ENCODE data around the gene KCNQ4.

KCNQ4 gene

GRCh38 chr1:40797668-40798010 lies 14.1 kb downstream of the KCNQ4 start:
- no peak for DNase-seq

DNA sequence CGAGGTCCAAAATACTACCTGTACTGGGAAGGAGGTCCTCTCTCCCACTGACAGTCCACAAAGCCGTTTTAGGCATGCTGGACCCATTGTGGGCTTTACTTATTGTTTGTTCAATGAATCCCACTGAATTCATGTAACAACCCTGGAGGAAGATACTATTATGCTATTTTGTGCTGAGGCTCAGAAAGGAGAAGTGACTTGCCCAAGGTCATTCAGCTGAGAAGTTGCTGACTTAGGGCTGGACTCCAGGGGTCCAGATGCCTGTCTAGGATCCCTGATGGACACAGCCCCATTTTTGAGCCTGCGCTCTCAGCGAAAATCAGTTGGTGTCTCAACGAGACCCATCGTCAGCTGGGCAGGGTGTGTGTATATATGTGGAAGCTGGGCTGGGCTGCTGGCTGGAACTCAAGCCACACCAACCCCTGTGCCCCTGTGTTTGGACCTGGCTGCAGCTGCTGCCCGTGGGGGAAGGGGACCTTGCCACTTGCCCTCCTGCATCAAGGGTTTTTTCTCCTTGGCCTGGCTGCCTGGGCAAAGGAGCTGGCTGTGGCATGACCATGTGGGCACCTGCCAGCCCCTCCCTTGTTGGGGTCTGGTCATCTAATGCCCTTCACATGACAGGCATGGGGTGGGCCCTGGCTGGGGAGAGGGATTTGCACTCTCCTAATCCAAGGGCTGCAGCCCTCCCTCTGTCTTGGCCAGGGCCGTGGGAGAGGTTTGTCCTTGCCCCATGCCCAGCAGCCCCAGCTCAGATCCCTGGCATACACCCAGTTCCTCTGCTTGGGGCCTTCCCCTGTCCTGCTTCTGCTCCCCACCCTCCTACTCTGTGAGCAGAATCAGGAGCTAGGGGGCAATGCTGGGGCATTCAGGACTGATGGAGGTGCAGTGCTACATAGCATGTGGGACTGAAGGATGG lies 15.0 kb downstream of the KCNQ4 start:
- no peak for DNase-seq

DNA sequence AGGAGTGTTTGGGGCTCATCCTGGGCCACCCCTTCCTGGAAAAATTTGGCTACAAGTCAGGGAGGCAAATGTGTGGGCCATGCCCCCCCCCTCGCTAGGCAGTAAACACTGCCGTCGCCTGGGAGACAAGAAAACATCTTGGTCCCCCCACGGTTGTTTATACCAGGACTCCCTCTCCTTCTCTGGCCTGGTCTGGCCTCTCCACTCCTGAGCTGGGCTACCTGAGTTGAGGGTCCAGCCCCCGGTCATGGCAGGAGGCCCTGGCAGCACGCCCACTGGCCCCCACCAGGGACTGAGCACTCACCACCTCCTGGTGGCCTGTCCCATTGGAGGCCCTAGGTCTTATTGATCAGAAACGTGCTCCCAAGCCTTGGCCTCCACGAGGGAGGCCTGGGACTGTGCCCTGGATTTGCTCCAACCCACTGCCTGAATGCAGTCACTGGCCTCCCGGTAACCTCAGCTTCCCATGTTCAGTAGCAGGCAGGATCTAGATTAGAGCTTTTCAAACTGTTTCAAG lies 15.8 kb downstream of the KCNQ4 start:
- no peak for DNase-seq

DNA sequence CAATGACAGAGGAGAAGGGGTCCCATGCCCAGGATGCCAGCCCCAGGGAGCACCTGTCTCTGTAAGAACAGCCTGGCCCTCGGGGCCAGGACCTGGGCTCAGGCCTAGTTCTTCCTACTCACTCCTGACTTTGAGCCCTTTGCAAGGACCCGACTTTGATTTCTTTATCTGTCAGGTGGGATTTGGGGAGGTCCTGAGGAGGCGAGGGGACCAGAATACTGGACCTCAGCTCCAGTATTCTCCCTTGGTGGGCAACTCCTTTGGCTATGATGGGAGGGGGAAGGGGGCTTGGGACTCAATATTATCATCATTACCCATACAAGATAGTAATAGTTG lies 18.1 kb downstream of the KCNQ4 start:
- no peak for DNase-seq

GRCh38 chr1:40802078-40802741 lies 18.6 kb downstream of the KCNQ4 start:
- no peak for DNase-seq

- DNase-seq: no peak
Observed at GRCh38 chr1:40802742-40803113, 19.1 kb downstream of the KCNQ4 start.

- no peak for DNase-seq
Observed at GRCh38 chr1:40803447-40803846, 19.9 kb downstream of the KCNQ4 start.

- no peak for DNase-seq
Observed at GRCh38 chr1:40803902-40804301, 20.3 kb downstream of the KCNQ4 start.

- no peak for DNase-seq
Observed at GRCh38 chr1:40806240-40806639, 22.7 kb downstream of the KCNQ4 start.

GRCh38 chr1:40806731-40807695 lies 23.4 kb downstream of the KCNQ4 start:
- DNase-seq: no peak

DNA sequence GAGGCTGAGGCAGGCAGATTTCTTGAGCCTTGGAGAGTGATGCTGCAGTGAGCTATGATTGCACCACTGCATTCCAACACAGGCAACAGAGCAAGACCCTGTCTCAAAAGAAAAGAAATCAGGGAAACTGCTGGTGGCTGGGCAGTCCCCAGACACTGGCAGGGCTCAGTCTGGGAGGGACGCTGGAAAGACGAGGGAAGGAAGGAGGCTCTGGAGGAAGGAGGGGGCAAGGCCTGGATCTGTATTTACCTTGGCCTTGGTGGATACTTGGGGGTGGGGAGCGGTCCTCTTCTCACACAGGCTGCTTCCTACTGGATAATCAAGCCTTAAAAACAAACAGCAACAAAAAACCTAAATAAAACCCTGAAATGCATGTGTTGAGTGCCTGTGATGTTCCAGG lies 24.4 kb downstream of the KCNQ4 start:
- no peak for DNase-seq

DNA sequence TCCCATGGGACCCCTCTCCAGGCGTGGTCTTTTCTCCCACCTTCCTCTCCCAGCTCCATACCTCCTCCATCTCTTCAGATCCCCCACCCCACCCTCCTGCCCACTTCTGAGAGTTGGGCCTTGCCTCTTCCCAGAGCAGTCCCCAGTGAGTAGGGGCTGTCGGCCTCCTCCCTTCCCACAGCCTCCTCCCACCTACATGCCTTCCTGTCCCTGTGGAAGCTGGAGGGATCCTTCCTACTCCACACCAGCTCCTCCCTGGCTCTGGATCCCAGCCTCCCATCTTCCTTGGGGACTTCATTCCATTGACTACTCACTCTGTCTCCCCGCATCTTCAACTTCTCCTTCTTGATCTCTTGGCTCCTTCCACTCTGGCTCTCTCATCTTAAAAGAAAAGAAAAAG lies 24.9 kb downstream of the KCNQ4 start:
- no peak for DNase-seq

GRCh38 chr1:40808909-40809308 lies 25.3 kb downstream of the KCNQ4 start:
- no peak for DNase-seq

DNA sequence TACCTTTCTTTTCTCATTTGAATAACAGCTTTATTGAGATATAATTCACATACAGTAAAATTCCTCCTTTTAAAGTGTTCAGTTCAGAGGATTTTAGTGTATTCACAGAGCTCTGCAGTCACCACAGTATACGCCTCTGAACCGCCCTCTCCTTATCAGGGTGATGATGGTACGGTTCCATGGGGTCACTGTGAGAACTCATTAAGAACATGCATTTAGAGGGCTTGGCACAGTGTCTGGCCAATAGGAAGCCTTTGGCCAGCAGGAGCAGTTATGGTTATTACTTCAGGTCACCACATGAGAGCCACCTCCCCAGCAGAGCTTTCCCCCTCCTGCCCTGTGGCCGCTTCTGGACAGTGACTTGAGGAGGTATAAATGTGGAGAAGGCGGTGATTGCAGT lies 27.3 kb downstream of the KCNQ4 start:
- no peak for DNase-seq

DNA sequence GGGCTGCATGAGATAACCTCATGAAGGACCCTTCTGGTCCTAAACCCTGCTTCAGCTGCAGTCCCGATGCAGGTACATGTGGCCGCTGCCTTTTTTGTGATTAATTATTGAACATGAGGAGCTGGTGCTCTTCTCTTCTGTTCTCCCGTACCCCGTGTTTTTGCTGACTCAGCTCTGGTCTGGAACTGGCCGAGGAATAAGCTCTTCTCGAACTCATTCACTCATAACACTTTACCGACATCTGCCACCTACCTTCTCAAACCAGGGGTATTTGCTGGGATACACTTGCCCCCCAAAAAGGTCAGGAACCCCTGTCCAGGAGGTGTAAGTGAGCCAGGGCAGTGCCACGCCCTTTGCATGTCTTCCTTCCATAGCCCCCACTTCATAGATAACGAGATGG lies 31.8 kb downstream of the KCNQ4 start:
- no peak for DNase-seq

- no peak for DNase-seq
Observed at GRCh38 chr1:40817791-40818263, 34.2 kb downstream of the KCNQ4 start.

DNA sequence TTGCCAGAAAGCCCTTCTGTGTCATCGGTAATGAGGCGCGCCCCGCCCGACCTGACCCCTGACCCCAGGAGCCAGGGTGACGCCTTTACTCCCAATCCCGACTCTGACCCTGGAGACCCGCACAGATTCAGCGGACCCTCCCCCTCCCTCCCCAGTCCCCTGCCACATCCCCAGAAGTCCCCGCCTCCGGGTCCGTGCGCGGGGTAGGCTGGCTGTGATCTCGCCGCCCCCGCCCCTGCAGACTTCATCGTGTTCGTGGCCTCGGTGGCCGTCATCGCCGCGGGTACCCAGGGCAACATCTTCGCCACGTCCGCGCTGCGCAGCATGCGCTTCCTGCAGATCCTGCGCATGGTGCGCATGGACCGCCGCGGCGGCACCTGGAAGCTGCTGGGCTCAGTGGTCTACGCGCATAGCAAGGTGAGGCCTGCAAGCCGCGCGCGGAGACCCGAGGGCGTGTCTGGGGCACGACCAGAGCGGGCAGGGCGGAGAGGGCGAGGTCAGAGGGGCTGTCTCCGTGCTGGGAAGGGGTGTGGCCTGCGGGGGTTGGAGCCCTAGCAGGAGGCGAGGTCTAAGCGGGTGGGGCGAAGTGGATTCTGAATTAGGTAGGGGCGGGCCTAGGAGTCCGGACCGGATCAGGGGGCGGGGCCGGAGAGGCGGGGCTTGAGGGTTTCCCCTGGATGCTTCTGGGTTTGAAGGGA lies 34.8 kb downstream of the KCNQ4 start:
- DNase-seq: no peak

DNA sequence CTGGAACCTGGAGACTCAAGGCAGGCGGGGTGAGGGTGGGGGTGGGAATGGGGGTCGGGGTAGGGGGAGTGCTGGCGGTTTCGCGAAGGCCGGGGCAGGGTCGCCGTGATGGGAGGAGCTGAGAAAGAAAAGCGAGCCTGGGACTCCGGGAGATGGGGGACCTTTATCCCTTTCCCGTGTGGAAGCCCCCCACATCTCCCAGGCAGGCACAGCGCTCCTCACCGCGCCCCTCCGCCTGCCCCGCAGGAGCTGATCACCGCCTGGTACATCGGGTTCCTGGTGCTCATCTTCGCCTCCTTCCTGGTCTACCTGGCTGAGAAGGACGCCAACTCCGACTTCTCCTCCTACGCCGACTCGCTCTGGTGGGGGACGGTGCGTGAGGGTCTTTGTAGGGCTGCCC lies 35.5 kb downstream of the KCNQ4 start:
- DNase-seq: no peak

DNA sequence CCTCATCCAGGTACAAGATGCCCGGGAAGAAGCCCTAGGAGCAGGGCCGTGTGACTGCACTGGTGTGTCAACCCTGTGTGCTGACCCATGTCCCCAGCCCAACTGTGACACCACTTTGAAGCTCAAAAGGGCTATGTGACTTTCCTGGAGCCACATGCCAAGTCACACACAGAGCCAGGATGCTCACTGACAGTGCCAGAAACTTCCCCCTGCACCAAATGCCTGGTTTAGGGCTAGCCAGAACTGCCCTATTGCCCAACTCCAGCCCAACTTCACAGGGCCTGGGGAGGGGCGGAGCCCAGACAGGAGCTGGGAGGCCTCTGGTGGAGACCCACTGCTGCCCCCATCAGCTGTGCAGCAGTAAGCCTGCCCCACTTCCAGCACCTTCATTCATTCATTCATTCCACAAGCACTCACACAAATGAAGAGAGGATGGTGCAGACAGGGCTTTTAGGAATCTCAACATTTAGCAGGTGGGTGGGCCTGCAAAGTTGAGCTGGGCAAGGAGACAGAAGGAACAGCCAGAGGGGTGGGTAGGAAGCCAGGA lies 36.7 kb downstream of the KCNQ4 start:
- no peak for DNase-seq

DNA sequence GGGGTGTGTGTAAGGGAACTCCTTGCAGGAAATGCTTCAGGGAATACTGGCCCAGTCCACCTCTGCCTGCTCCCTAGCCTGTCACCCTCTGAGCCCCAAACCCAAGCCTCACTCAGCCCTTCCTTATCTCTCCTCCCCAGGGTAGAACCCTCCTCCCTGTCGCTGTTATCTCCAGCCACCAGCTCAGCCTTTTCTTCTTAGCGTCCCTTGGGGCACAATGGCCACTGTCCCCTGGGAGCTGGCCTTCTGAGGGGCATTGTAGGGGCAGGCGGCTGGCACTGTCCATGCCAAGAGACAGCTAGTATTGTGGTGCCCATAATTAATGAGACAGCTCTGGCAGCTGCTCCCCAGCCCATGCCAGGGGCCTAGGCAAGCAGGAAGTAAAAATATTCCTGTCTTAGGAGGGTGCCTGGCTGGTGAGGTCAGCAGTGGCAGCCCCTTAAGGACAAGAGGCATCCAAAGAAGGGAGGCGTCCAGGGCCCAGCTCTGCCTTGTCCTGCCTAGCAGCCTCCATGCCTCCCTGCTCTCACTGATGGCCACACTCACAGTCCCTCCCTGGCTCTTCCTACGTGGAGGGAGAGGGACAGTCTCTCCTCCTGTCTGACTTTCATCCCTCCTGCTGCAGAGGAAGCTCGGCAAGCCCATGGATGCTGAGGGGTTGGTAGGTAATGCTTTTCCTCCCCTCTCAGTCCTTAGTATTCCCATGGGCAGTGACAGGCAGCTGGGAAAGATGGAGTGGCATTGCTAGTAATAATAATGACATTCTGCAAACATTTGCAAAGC lies 37.5 kb downstream of the KCNQ4 start:
- peak; percentile 18 for DNase-seq

DNA sequence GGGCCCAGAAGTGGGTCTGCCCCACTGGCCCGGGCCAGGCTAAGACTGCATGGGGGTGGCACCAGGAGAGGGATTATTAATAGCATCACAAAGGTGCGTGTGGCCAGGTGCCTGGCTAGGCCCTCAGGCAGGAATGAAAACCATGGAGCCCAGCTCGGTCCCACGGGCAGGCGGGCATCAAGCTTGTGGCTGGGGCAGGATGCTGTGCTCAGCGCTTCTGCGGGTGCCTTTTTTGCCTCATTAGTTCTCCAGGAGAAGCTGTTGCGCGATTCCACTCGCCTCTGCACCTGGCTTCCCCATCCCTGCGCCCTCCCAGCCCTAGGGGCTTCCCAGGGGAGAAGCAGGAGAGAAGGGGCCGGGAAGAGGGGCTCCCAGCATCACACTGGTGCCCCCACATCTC lies 39.3 kb downstream of the KCNQ4 start:
- DNase-seq: no peak
